HG02973 (cell line): ENCODE results near the gene PGLYRP1.
A peak's percentile ranks its signal among the peaks of the same experiment; 100 is the strongest.

ENCODE experiments used
- ATAC-seq: cut with Tn5 transposase; IDR thresholded peaks from one replicate; pipeline ENCODE4 v1.9.1; 2021; ENCODE audit warnings: moderate library complexity; ENCODE audit not compliant: unreplicated experiment

Gene PGLYRP1

DNA sequence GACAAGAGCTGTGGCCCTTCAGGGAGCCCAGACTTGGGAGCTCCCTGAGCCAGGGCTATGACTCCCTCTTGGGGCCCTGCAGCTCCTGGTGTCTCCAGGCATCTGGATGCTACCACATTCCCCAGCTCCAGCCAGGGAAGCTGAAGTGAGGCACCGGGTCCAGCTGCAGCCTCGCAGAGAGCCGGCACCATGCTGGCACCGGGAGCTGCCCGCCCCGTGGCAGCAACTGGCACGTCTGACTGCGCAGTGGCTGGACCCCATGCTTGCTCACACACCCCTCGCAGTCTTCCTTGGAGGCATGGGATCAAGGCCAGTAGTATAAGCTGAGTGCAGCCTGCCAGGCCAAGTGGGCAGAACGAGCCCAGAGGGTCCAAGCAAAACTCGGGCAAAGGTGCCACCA is 10.5 kb upstream of the PGLYRP1 start:
- ATAC-seq, result no peak

DNA sequence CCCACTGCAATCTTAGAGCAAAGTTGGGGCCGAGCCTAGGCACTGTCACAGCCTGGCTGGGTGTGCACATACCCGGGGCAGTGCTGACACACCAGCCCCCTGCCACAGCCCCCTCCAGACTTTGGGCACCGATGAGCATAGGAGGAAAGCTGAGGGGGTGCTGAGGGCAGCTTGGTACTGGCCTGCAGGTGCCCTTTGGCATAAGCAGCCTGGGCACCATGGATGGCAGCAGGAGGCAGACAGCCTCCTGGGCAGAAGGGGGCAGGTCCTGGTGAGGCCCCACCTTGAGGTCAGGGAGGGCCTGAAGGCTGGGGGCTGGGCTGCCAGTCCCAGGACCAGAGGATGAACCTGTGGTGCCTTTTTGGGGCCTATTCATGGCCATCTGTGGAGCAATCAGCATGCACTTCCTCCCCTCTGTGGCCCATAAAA is 9.8 kb upstream of the PGLYRP1 start:
- no peak for ATAC-seq

DNA sequence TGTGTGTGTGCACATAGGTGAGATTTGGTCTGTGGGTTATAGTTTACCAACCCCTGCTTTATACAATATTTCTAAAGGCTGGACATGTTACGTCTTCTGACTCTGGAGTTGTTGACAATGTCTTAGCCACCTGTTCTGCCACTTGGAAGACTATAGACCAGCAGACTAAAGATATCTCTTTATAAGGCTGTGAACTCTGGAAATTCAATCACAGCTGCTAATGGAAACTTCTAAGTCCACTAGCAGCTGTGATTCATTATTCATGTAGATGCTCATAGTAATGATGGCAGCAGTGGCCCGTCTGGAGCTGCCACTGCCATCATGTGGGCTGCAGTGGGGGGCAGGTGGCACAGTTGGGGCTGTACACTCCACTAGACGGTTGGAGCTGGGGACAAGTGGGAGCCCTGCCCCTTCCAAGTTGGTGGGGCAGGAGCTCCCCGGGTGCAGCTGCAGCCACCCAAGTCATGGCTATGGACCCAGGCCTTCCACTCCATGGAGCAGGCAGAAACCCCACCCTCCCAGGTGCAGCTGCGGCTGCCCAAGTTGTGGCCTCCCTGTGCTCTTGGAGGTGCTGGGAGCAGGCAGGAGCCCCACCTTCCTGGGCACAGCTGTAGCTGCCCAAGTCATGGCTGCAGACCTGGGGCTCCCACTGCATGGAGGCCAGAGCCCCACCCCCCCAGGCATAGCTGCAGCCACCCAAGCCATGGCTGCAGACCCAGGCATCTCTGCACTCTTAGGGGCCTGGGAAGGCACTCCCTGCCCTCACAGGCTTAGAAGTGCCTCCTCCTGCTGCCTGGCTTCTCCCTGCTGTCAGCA is 9.1 kb upstream of the PGLYRP1 start:
- no peak for ATAC-seq

DNA sequence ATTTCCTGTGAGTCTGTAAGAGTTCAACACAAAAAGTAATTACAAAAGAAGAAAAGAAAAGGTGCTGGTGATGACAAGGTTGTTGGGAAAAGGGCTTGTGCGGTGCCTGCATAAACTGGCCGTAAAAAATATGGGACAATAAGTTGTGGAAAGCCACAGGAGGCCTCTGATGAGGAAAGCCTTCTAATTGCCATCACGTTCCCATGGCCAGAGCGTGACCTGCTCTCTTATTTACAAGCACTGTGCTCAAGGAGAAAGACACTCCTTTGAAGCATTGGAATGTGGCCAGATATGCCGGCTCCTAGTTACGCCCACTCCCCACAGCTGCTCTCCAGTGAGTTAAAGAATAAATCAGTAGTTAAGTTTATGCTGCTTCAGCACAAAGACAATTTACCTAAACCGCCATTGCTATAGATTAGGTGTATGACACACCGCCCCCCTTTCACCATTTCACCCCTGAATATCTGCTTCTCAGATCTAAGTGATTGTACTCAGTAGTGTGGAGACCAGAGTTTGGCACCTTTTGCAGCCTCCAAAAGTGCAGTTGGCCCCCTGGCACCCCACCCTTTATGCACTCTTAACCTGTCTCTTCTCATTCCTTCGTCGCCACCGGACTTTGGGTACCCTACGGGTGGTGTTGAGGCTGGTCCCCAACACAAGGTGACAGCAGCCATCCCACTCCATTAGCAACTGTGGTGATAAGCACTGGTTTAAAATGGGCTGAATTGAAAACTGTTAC is 8.1 kb upstream of the PGLYRP1 start:
- no peak for ATAC-seq

DNA sequence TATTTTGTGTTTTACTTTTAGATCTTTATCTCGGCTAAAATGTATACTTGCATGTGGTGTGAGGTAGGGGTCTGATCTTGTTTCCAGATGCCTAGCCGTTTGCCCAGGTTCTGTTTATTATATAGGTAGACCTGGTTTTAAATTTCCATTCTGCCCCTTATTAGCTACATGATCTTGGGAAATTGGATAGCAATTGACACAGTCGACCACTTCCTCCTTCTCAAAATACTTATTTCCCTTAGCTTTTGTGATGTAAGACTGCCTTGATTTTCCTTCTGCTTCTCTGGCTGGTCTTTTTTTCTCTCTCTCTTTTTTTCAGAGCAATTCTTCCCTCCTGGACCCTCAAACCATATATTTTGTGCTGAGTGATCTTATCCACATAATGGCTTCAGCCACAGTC is 3.0 kb upstream of the PGLYRP1 start:
- no peak for ATAC-seq

DNA sequence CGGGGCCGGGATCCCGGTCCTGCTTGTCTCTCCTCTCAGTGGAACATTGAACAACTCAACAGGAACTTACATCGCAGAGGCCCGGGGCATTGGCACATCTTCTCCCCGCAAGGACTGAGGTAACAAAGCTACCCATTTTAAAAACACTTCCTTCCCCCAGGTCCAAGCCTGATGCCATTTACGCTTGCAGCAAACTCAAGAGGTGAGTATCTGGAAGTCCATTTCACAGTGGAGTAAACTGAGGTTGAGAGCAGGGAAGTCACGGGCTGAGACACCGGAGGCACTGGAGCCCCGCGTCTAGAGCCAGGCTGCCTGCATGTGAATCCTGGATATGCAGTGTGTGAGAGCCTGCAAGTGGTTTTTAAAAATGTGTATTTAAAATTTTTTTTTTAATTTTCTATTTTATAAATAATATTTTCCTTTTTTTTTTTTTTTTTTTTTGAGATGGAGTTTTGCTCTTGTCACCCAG is 492 bp upstream of the PGLYRP1 start:
- ATAC-seq, result no peak

DNA sequence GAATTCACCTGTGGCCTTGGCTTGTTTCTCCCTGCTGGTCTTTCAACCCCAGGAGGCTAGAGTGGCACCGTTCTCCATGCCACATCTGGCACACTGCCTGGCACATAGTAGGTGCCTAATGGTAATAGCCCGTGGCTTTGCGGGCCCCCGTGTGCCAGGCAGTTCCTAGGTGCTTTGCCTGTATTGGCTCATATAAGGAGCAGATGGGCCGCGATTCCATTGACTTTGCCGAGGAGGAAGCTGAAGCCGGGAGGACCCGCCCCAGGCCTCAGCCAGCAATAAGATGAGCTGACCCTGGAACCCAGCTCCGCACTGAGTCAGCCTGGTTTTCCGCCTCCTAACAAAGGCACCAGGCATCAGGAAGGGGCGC is 807 bp downstream of the PGLYRP1 start:
- ATAC-seq, result no peak

DNA sequence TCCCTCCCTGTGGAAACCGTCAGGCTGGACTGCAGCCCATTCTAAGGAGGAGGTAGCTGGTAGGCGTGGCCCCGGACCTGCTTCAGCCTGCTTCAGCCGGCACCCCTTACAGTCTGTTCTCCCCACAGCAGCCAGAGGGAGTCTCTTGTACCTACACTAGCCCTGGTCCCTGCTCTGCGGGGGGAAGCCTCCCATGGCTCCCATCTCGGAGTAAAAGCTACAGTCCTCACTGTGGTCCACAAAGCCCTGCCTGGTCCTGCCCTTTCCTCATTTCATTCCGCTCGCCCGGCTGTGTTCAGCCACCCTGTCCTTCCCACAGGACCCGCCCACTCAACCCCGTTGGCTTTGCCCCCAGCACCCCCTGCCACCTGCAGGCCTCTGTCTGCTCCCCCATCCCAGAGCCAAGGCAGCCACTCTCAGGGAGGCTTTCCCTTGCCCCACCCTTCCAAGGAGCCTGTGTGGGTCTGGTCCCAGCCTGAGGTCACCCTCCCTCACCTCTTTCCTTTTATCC is 1.3 kb downstream of the PGLYRP1 start:
- no peak for ATAC-seq

DNA sequence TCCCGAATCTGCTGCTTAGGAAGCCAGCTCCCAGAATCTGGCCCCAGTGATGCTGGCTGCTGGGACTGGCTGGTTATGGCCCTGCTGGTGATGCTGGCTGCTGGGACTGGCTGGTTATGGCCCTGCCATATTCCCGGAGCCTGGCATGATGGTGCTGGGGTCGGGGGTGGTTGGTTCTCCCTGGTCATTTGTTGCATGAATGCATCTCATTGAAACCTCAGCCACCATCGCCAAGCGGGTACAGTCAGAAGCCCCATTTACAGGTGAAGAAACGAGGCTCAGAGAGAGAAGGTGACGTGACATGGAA is 2.1 kb downstream of the PGLYRP1 start:
- ATAC-seq, result no peak

DNA sequence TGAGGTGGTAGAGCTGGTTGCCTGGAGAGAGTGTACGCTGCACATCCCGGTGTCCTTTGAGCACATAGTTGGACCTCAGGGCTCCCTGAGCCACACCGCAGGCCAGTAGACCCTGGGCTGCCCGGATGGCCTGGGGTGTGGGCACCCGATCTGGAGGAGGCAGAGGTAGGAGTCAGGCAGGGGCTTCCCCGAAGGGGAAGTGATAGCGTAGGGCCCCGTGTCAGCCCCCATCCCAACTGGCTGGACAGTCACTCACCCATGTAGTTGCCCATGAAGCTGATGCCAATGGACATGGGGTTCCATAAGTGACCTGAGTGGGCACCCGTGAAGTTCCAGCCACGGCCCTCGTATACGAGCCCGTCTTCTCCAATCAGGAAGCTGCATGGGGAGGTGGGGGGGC is 3.6 kb downstream of the PGLYRP1 start:
- ATAC-seq, result no peak

DNA sequence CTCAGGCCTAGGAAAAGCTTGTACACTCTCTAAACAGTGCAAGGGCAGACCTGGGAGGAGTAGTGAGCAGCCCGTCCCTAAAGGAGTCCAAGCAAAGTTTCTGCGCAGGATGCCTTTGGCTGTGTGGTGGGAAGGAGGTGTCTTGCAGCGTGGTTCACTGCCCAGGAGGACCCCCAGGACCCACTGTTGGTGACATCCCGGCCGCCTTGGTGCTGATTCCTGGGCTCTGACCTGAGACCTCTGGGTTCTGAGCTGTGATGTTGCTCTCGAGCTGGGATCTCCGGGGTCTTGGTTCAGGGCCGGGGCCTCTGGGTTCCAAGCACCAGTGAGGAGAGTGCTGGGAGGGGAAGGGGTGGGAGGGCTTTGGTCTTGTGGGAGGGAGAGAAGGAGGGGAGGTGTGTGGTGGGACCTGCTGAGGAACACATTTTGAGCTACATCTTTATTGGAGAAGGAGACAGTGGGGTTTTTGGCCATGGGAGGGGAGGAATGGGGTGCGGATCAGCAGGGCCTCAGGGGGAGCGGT is 4.1 kb downstream of the PGLYRP1 start:
- ATAC-seq, result no peak

DNA sequence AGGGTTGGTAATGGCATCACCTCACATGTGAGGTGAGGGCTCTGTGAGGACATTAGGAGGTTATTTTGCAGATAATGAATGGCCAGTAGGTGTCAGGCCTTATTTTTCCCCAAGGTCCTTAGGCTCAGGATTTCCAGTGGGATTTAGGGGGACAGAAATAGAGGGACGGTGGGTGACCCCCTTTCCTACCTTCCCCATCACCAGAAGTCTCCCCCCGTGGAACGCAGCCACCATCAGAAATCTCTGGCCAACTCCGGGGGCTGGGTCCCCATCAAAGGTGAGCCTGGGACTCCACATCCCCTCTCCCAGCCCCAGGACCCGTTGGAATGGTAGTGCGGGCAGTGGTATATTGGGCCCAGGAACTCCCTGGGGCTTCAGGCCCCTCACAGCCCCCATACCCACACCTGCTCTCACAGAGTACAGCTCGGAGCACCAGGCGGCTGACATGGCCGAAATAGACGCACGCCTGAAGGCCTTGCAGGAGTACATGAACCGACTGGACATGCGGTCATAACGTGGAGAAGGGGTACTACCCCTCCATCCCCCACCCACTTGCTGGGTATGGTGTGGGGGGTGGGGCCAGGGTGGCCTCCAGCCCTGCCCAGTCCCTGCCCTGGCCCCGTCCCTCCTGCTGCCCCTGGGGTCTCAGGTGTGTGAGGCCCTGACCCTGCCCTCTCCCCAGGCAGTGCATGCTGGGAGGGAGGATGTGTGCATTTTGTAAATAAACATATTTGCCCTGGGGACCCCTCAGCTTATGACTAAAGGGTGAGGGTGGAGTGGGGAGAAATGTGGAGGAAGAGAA is 4.8 kb downstream of the PGLYRP1 start:
- no peak for ATAC-seq

DNA sequence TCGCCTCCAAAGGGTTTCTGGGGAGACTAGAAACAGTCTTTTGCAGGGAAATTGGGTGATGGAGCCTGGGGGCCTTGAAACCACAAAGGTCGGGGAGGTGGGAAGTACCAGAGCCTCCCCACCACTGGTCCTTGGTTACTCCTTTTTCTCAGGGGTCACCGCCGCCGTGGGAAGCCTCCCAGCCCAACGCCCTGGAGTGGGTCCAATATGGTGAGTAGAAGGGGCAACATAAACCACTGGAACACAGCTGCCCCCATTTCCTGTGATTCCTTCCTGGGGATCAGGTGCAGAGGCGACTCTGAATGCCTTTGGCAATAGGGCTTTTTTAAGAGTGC is 5.8 kb downstream of the PGLYRP1 start:
- no peak for ATAC-seq

DNA sequence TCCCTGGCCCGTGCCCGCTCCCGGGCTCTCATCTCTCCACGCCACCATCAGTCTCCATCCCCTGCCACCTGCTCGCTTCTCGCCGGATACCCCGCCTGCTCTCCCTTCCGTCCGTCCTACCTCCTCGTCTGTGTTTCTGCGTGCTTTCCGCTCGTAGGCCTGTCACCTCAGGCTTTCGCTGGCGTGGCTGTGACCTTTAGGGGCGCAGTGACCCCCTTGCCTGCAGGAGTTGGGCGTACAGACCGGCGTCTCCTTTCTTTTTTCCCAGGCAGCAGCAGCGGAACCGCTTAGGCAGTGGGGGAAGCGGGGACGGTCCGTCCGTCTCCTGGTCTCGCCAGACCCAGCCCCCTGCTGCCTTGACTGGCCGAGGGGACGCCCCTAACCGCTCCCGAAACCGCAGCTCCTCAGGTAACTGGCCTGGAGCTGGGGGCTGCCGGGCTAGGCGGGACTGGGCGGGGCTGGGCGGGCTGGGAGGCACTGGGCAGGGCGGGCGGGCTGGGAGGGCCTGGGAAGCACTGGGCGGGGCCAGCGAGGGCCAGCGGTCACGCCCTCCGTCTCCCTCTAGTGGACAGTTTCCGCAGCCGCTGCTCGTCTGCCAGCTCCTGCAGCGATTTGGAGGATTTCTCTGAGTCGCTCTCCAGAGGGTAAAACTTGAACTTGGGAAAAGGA is 6.3 kb downstream of the PGLYRP1 start:
- peak; percentile 42 for ATAC-seq

DNA sequence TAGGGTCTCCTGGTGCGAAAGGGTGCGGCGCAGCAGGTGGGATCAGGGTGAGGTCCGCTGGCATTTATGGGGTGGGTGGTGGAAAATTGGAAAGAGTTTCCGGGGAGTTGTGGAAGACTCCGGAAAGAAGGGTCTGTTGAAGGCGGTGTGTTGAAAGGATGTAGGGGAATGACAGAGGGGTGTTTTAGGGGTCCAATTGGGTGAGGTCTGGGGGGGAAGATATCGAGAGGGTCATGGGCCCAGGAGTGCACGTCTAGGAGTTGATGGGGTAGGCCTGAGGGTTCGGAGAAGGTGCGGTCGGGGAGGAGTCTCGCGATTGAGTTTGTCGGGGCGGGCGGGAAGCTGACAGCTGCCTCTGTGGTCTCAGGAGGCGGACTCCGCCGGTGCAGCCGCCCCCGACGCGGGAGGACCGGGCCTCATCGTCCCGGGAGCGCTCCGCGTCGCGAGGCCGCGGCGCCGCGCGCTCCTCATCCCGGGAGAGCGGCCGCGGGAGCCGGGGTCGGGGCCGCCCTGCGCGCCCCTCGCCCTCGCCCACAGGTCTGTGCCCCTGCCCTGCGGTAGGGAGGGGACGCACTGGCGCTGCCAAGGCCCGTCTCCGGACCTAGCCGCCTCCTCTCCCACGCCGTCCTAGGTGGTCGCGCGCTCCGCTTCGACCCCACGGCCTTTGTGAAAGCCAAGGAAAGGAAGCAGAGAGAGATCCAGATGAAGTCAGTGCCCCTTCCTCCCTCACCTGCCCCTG is 7.0 kb downstream of the PGLYRP1 start:
- ATAC-seq, result peak; percentile 10

DNA sequence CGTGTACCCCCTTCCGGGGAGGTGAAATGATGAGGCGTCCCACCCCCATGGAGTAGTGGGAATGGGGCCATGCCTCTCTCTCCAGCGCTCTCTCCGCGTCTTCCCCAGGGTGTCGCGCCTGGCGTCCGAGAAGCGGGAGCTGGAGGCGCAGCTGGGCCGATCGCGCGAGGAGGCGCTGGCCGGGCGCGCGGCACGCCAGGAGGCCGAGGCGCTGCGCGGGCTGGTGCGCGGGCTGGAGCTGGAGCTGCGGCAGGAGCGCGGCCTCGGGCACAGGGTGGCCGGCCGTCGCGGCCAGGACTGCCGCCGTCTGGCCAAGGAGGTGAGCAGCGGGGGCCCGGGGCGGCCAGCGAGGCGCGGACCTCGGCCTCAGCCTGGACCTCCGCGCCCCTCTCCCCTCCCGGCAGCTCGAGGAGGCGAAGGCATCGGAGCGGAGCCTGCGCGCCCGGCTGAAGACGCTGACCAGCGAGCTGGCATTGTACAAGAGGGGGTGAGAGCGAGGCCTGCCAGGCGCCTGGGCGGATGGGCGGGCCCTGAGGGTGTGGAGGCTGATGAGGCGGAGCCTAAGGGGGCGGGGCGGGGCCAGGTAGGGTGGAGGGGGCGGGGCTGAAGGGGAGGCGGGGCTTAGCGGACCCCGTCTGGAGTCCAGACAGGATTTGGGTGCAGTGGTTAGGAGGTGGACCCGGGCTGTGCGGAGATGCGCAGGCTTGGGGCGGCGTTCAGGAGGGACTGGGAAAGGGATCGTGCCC is 7.7 kb downstream of the PGLYRP1 start:
- no peak for ATAC-seq

DNA sequence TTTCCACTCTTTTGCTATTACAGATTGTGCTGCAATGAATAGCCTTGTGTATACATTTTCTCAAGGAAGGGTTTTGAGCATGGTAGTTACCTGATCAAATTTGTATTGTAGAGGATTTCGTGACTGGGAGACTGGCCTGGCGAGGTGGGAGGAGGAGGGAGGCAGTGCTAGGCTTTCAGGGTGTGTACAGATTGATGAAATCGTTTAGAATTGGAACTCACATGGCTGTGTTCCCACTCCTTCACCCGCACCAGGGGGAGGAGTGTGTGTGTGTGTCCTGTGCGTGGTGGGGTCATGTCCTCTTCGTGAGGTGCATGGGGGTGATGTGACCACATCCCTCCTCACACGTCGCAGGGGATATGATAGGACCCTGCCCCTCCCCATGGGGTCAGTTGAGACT is 8.3 kb downstream of the PGLYRP1 start:
- ATAC-seq, result no peak

DNA sequence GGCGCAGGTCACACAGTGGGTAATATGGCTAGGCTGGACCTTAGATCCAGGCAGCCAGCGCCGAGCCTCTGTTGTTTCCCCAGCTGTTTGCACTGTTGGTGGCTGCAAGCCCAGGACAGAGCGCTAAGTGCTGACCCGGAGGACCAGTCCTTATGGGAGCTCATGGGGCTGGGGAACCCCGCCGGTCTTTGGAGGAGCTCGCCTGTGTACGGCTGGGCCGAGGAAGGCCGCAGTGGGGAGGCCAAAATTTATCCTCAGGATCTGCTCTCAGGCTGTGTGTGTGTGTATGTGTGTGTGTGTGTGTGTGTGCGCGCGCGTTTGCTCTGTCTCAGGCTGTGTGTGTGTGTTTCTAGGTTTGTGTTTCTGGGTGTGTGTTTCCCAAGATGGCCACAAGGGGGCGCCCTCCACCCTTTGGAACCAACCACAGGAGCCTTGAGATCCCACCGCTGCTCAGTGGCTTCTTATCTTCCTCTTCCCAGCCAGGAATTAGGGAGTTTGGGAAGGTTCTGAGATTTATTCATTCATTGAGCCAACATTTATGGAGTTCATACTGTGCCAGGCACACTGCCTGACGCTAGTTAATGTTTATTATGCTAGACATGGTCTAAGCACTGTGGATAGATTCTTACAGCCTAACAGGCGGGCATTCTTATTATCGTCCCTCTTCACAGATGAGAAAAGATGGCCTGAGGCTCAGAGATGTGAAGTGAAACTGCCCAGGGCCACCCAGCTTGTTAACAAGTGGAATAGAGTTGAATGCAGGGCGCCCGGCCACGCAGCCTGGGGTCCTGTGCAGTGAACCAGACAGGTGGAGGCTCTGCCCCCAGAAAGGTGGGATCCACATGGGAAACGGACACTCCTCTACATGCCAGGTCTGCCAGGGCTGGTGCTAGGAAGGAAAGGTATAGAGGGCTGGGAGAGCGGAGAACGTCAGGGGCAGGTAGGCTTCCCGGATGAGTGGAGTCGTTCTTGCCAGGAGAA is 13.0 kb downstream of the PGLYRP1 start:
- no peak for ATAC-seq
